A673 (cell line): ENCODE results near the gene WNT11.

Experiments
- CTCF ChIP-seq: fragments of 300-800, 200-600 bp; sonication (generic); conservative IDR thresholded peaks from 2 replicates; pipeline ENCODE4 v1.5.1; 2017; ENCODE audit warnings: low read depth, mild to moderate bottlenecking, antibody characterized with exemption, low read length, moderate library complexity, mixed read lengths
- EZH2 ChIP-seq: fragments of 200-600 bp; sonication (generic); IDR thresholded peaks from 2 replicates; pipeline ENCODE4 v1.6.1; 2017; ENCODE audit warnings: borderline replicate concordance, low read depth, mild to moderate bottlenecking, mixed read lengths, antibody characterized with exemption, low read length; ENCODE audit not compliant: poor library complexity, severe bottlenecking

- TF ChIP-seq EZH2 (no peak), CTCF (no peak)
Measured at GRCh38 chr11:76224461-76225121, 18.3 kb upstream of the WNT11 start.
